ENCODE measurements around the gene TPCN1.

TPCN1 gene

DNA sequence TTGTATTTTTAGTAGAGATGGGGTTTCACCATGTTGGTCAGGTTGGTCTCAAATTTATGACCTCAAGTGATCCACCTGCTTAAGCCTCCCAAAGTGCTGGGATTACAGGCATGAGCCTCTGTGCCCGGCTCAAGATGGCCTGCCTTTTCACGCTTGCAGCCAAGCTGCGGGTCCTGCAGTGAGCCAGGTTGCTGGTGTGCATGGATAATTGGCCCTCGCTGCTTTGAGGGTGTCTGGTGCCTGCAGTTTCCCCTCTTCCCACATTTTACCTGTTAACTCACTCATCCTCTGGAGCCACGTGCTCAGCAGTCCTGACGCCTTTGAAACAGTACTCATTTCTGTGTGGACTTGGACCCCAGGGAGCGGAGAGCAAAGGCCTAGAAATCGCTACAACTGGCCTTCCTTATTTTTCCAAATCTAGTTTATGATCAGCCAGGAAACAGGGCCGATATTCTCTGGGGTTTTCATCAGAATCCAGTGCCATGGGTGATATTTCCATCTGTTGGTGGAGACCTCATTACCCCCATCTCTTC, 42.2 kb downstream of the TPCN1 start:
- DNase-seq, result no peak

DNA sequence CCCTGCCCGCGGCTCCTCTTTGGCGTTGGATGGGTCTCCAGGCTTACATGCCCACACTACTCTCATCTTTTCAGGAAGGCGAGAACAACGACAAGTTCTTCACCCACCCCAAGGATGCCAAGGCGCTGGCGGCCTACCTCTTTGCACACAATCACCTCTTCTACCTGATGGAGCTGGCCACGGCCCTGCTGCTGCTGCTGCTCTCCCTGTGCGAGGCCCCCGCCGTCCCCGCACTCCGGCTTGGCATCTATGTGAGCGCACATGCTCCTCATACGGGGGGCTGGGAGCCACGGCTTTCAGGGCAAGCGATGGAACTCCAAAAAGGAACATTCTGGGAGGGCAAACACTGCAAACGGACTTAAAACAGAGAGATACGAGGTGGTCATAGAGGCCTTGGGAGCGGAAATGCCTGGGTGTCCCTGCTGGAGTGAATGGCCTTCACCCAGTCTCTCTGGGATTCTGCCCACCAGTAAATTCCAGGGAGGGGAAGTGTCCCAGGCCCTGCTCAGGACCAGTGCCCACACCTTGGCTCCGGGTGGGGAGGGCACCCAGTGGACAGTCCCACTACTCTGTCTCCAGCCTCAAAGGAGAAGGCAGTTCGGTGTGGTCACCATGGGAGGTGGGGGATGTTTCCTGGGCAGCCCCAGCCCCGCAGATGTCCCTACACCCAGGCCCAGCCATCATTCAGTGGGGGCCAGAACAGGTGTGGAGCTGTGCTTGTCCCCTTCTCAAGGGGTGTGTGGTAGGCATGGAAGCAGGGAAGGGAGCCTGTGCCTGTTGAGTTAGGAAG, 45.0 kb downstream of the TPCN1 start:
- DNase-seq, result no peak

DNA sequence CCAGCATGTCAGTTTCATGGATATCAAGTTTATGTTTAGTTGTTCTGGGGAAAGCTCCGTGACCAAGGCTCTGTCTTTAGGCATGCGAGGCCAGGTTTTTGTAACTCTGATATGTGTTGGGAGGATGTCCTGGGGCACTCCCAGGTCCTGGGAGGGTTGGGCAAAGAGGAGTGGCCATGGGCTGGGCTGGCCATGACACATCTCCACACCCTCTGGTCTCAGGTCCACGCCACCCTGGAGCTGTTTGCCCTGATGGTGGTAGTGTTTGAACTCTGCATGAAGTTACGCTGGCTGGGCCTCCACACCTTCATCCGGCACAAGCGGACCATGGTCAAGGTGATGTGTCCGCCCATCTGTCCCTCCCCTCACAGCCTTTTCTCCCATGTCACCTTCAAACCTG, 46.4 kb downstream of the TPCN1 start:
- no peak for DNase-seq

DNA sequence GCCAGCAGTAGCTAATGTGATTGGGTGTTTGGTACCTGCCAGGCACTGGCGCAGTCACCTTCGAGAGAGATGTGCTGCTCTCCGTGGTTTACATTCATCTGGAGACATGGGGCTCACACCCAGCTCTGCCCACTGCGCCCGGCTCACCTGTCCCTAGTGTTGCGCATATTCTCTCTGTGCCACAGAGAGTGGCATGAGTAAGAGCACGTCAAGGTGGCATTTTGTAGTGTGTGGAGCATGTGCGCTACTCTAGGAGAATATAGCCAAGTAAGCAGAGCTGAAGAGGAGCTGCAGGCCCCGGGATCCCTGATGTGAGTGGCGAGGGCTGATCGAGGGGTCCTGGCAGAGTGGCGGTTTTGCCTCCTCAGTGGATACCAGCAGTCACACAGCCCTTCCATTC, 46.9 kb downstream of the TPCN1 start:
- no peak for DNase-seq

DNA sequence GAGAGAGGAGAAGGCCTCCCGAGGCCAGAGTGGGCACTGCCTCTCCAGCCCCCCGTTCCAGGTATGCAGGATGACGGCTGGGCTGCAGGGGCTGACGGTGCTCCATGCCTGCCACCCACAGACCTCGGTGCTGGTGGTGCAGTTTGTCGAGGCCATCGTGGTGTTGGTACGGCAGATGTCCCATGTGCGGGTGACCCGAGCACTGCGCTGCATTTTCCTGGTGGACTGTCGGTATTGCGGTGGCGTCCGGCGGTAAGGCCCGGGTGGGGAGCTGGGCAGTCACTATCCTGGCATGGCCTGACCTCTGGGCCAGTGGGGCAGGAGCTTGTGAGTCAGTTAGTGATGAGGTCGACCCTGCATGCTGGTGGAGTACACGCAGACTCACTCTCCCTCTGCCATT, 47.4 kb downstream of the TPCN1 start:
- no peak for DNase-seq

DNA sequence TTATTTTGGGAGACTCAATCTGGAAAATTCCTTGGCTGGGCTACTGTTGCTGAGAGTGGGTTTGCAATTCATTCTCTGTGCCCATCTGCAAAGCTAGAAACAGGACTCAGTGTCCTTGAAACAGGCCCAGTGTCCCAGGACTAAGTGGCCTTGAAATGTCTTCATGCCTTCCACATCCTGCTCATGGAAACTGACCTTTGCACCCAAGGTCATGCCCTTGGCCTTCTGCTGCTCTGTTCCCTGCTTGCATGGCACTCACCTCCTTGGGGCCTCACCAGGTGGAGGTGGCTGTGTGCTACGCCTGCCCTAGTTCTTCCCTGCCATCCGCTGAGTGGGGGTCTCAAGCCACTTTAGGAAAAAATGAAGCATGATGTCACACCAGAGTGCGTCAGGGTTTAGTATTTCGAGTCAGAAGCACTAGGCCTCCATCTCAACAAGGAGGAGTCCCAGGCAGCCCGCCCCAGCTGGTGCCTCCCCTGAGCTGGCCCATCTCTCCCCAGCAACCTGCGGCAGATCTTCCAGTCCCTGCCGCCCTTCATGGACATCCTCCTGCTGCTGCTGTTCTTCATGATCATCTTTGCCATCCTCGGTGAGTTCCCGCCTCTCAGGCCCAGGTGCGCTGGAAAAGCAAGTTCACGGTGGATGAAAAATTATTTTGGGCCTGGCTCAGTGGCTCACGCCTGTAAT, 48.1 kb downstream of the TPCN1 start:
- no peak for DNase-seq

DNA sequence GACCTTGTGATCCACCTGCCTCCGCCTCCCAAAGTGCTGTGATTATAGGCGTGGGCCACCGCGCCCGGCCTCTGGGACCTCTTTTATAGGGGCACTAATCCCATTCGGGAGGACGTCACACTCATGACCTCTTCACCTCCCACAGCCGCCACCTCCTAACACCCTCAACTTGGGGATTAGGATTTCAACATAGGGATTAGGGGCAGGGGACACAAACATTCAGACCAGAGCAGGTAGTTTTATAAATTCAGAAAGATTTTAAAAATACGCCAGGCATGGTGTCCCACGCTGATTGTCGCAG, 49.4 kb downstream of the TPCN1 start:
- no peak for DNase-seq

DNA sequence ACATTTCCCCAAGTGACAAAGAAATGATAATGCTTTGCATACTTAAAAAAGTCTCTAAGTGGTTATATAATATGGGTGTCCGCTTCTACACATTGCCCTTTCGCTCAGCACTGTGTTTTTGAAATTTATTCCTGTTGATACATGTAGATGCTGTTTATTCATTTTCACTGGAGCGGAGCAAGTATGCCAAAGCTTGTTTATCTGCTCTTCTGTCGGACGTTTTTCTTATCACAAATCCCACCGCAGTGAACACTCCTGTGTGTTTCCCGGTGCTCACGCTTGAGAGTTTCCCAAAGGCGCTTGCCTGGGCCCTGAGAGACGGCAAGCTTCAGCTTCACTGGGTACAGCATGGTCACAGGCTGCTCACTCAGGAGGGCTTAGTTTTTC, 50.2 kb downstream of the TPCN1 start:
- DNase-seq, result no peak

DNA sequence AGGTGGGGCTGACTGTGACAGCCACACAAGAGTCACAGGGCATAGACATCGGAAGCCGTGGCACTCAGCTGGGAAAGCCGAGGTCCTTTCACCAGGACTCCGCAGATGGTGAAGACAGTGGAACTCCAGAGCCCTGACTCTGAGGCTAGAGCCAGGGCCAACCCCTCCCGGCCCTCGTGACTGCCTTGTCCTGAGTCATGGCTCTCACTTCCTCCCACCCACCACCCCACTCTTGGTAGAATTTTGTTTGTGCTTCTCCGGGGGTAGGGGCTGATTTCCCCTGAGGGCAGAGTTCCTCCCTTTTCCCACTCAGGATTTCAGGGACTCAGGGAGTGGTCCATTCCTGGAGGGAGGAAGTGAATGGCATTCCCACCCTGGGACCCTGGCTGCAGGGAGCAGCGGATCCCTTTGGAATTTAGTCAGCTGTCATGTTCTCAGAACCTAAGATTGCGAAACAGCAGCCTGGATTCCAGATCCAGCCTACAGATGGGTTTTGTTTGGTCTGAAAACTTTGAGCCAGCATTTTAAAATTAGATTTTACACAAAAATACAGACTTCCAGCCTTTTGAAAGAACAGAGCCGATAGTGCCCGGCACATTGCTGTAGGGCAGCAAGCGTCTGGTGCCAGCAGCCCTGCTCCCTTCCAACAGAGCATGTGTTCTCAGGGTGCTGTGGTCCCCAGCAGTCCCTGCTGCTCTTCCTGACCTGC, 50.7 kb downstream of the TPCN1 start:
- no peak for DNase-seq

DNA sequence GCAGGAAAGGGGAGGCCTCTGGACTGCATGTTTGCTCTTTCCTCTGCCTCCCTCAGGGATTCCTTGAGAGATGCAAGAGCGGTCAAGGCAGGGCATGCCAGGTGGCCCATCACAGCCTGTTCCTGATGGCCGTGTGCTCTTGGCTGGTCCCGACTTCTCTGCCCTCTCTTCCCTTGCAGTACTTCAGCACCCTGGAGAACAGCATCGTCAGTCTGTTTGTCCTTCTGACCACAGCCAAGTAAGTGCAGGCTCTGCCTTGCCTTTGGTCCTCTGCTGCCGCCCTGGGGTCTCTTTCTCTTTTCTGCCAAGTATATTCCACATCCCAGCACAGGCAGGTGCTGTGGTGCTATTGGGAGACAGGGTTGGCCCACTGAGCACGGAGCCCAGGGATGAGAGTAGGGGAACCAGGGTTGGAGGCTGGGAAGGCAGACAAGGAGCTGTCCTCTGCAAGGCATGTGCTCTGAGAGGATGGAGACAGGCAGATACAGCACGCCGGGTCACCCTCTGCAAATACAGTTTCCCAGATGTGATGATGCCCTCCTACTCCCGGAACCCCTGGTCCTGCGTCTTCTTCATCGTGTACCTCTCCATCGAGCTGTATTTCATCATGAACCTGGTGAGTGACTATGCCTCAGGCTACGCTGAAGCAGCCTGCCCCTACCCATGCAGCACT, 51.9 kb downstream of the TPCN1 start:
- no peak for DNase-seq

DNA sequence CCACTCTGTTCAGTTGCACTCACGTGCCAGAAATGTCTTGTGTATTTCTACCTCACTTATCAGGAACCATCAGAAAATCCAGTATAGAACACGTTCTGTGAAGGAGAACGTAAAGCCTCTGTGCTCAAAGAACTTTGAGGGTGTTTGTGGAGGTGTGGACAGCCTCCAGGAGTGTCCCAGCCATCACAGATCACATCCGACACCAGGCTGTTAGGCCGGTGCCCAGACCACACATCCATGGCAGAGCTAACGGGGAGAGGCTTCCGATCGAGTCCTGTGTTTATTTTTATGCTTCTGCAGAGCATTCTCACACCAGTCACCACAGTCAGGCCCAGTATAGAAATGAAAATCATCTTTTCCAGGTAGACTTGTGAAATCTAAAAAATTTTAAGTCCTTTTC, 53.6 kb downstream of the TPCN1 start:
- DNase-seq, result no peak

DNA sequence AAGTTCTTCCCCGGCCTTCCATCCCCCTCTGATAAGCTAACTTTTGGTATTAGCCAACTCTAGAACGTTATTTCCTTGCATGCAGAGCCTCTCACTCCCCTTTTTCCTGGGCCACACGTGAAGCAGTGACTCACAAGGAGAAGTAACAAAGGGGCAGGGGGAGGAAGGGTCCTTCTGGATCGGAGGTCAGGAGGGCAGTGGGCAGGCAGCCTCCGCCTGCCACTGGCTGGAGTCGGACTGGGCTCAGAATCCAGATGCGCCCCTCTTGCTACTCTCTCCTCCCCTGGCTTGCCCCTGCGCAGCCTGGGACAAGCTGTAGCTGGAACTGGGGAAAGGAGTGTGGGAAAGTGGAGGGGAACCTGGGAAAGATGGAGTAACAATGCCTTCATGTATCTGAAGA, 55.0 kb downstream of the TPCN1 start:
- no peak for DNase-seq

DNA sequence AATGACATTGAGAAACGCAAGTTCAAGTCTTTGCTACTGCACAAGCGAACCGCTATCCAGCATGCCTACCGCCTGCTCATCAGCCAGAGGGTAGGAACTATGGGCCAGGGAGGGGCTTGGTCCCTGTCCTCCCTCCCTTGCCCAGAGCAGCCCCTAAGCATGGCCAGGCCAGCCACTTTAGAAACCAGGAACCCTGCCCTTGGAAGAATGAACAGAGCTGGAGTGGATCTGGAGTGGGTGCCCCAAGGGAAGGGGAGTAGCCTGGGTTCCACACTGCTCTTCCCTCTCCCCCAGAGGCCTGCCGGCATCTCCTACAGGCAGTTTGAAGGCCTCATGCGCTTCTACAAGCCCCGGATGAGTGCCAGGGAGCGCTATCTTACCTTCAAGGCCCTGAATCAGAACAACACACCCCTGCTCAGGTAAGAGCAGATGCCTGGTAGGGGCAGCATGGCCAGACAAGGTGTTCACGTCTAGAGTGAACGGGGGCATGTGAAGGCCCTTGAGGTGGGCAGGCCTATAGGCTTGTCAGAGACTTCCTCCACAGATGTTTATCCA, 55.8 kb downstream of the TPCN1 start:
- DNase-seq, result no peak

DNA sequence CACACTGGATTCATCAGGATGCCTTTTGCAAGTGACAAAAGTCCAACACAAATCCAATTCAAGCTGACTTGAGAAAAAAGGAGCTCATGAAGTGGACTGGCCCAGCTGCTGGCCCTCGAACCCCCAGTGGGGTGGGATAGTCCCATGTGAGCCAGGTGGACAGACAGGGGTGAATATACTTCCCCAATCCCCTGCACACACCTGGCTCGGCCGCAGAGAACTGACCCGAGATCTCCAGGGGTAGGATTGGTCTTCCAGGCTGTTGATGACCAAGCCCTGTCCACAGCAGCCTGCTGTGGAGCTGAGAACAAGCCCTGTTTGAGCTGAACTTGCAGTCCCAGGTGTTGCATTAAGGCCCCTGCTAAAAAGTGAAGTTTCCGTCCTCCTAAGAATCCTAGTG, 56.2 kb downstream of the TPCN1 start:
- DNase-seq, result no peak

DNA sequence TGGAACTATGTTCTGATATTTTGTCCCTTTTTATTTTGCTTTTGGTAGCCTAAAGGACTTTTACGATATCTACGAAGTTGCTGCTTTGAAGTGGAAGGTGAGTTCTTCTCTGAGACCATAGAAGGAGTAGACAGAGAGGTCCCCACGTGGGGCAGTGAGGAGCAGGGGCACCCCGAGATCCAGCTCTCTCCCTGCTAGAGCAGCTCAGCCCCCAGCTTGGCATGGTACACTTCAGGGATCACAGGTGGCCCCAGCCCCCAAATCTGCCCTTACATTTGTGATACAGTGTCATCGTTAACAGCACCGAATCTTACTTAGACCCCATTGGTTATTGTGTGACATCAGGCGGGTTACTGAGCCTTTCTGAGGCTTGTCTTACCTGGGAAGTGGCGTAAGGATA, 56.9 kb downstream of the TPCN1 start:
- DNase-seq, result no peak

DNA sequence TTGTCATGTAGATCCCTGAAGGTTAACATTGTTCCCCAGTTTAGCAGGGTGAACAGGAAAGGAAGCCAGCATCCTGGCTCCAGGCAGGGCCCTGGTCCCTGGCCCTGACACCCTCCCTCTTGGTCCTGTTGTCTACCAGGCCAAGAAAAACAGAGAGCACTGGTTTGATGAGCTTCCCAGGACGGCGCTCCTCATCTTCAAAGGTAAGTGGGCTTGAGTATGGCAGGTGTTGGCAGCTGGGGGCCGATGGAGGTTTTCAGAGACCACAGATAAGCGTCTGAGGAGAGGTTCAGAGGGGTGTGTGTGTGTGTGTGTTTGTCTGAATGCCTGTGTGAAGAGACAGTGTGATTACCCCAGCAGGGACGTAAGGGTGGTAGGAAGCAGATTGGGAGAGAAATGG, 57.4 kb downstream of the TPCN1 start:
- DNase-seq, result peak in 1 of 2 experiments; percentile 29

DNA sequence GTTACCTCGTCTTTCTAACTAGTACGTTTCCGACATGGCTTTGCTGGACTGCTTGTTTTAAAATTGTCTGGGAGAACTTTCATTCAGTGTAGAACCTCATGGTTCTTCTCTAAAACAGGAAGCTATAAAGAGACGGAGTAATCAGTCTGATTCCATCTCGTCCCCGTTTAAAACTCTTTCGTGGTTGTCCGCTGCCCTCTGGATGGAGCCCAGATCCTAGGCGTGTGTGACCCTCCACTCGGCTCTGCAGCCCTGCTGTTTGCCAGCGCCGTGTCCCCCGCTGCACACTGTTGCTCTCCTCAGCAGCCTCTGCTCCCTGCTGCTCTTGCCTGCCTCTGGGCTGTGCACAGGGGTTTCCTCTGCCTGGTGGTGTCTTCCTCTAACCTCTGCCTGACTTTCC, 63.5 kb downstream of the TPCN1 start:
- no peak for DNase-seq

DNA sequence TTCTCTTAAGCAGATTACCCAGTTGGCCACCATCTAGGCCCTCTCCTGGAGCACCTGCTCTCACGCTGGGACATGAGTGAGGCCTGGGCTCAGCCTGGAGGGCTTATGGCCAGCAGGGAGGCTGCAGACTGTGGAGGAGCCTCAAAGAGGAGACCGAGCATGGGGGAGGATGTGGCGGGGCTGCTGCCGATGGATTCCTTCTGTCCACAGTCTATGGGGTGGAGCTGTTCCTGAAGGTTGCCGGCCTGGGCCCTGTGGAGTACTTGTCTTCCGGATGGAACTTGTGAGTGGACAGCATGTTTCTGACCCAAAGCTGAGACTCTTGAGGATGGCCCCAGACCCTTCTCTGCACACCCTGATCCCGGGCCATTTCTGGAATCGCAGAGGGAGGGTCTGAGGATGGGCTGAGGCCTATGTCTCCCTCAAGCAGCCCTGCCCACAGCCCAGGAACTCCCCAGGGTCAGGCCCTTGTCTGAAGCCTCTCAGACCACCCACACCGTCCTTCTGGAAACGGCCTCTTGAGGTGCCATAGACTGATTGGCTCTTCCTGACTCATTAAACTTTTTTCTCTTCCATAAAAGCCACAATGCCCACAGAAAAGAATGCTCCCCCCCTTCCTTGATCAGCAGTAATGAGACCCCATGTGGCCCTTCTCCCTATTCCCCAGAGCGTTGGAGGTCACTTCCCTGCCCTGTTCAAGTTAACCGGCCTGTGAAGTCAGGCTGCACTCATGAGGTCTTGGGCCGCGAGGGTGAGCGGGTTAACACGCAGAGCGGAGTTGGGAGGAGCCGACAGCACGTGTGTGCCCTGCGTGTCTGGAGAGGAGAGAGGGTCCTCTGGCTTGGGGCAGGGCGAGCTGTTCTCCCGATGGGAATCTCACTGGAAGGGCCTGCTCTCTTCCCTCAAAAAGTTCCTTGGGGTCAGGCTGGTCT, 64.7 kb downstream of the TPCN1 start:
- DNase-seq, result no peak

DNA sequence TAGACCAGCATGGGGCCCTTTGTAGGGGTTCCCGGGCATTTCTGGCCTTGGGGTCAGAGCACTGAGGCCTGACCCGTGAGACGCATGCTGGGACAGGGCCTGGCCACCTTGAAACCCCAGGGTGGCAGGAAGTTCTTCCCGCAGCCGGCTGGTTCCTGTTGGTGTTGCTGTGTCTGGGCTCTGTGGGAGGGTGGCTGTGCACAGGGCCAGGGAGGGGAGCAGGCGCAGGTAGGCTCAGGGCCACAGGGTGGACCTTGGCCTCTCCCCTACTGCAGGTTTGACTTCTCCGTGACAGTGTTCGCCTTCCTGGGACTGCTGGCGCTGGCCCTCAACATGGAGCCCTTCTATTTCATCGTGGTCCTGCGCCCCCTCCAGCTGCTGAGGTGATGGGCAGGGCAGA, 65.4 kb downstream of the TPCN1 start:
- no peak for DNase-seq

DNA sequence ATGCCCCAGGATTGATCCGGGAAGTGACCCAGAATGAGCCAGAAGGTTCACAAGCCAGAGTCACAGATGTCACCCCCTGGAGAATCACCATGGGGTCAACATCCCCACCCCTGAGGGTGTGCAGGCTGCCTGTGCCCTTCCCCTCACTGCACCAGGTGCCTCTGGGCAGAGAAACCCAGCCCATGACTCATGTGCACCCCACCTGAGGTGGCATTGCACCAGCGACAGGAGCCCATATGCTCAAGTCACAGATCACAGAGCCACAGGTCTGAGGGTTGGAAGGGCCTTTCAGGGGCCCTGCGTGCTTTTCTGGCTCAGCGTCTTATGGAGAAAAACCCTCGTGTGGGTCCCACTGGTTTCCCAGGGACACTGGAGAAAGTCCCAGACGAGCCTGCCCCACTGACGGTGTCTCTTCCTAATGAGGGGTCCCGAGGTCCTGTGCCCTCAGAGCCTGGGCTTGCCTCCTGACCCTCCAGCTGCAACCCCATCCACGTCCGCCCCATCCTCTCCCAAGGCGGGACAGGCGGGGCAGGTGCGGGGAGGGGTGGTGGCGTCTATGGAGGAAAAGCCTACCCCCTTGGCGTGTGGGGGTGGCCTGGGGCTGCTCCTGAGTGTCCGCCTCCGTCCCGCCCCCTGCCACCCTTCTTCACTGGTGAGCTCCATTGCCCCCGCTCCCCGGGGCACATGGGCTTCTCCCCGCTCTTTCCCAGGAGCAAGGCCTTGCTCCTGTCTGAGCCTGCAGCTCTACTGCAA, 66.1 kb downstream of the TPCN1 start:
- no peak for DNase-seq

DNA sequence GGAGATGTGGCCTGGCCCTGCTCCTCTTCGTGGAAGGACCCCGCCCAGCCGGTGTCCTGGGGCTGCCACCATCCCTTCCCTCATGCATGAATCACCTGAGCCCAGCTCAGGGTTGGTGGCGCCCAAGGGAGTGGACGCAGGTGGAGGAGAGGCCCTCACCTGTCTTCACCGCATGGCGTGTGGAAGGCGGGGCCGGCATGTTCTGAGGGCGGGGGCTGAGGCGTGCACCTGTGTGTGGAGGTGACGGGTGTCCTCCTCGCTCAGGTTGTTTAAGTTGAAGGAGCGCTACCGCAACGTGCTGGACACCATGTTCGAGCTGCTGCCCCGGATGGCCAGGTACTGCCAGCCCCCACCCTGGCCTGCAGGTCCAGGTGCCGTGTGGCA, 66.6 kb downstream of the TPCN1 start:
- DNase-seq, result no peak
